ENCODE measurements around the gene KYAT1. TPM values are rescaled to one million over a fixed set of nuclear protein-coding genes. Genes with fewer than 3 reads are reported as not detected.
"Not testable (repeated sequence)": the region's sequence is repeated elsewhere in the genome, so short reads cannot be mapped to it uniquely, and the experiment has no call there.

Gene KYAT1
- total and polyA plus RNA-seq, 4 experiments from 2014 or later, result 9.8 to 12.4 (median 11.3) TPM

GRCh38 chr9:128870941-128871265 lies 10.8 kb downstream of the KYAT1 start:
- DNase-seq; H3K9me3 Mint-ChIP-seq; H3K27ac ChIP-seq (ENCODE audit: low read depth, low read length); H3K36me3 ChIP-seq (ENCODE audit: insufficient read depth, low read length); H3K27ac Mint-ChIP-seq; H3K4me1 ChIP-seq (ENCODE audit: insufficient read depth, low read length); H3K27me3 Mint-ChIP-seq; H3K36me3 Mint-ChIP-seq; H3K4me3 ChIP-seq (ENCODE audit: low read length in 2 of 2); intact Hi-C loops (cut with micrococcal nuclease); H3K9me3 ChIP-seq (ENCODE audit: control insufficient read depth in 1 of 2, low read length in 2 of 2); POLR2A ChIA-PET (ENCODE audit: partially characterized antibody); H3K27me3 ChIP-seq (ENCODE audit: insufficient read depth, low read length); H3K4me1 Mint-ChIP-seq; H3K4me3 Mint-ChIP-seq: not testable (repeated sequence)
- CTCF ChIA-PET (ENCODE audit: partially characterized antibody), result interaction anchor here (0.8 to 3.8 kb wide), 3 partner anchors 9 to 57 kb away, joined by 3 to 15 read pairs (median 15); no protein-coding TSS in a partner anchor

GRCh38 chr9:128870128-128870940 lies 11.4 kb downstream of the KYAT1 start:
- intact Hi-C loops (cut with micrococcal nuclease), result no loop called here
- no peaks in the 10 kb centered on the region for H3K9me3 ChIP-seq (ENCODE audit: control insufficient read depth in 1 of 2, low read length in 2 of 2)
- H3K27ac Mint-ChIP-seq, result peak overlapping the region in 1 of 7 donors; percentile 22
- ChIA-PET CTCF (ENCODE audit: partially characterized antibody) (interaction anchor here (1.9 to 3.8 kb wide), 2 partner anchors 8 to 58 kb away, joined by 15 read pairs; no protein-coding TSS in a partner anchor), POLR2A (ENCODE audit: partially characterized antibody) (no interaction called here)
- peaks cover 2 to 7% of the 10 kb centered on the region in 2 donors for H3K36me3 Mint-ChIP-seq
- H3K4me1 ChIP-seq (ENCODE audit: insufficient read depth, low read length), result peaks cover 3% of the 10 kb centered on the region
- H3K27me3 Mint-ChIP-seq, result no peaks in the 10 kb centered on the region
- no peaks in the 10 kb centered on the region for H3K27me3 ChIP-seq (ENCODE audit: insufficient read depth, low read length)
- H3K27ac ChIP-seq (ENCODE audit: low read depth, low read length), result no peak overlapping the region
- H3K4me1 Mint-ChIP-seq, result peaks cover 0 to 2% (median under 1%) of the 10 kb centered on the region in 4 donors
- no peaks in the 10 kb centered on the region for H3K36me3 ChIP-seq (ENCODE audit: insufficient read depth, low read length)
- no peak overlapping the region for H3K4me3 ChIP-seq (ENCODE audit: low read length in 2 of 2)
- no peak for DNase-seq
- no peaks in the 10 kb centered on the region for H3K9me3 Mint-ChIP-seq
- no peak overlapping the region for H3K4me3 Mint-ChIP-seq

DNA sequence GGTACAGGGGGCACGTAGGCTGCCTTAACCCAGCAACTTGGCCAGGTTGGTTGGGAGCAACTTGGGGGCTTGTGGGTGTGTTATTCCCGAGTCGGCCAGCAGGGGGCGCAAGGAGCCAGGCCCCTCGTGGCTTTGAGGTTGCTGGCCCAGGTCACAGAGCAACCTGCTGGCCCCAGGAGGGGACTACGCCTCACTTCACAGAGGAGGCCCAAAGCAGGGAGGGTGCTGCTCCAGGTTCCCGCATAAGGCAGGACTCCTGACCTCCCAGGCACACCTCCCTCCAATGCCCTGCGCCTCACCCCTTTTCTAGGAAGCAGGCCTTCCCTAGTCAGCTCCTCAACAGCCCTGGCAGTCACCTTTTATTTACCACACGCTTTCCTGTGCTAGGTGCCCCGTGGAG lies 18.1 kb downstream of the KYAT1 start:
- ChIA-PET CTCF (ENCODE audit: partially characterized antibody) (interaction anchor here (1.0 to 12.6 kb wide), 14 partner anchors 8 to 216 kb away, joined by 3 to 332 read pairs (median 5); partner anchors contain the start of gene ZDHHC12), POLR2A (ENCODE audit: partially characterized antibody) (interaction anchor here (1.5 to 1.6 kb wide), 2 partner anchors 38 to 65 kb away, joined by 5 to 6 read pairs; no protein-coding TSS in a partner anchor)
- H3K4me3 Mint-ChIP-seq, result no peak overlapping the region
- Histone ChIP-seq H3K27ac (ENCODE audit: low read depth, low read length) (no peak overlapping the region), H3K4me1 (ENCODE audit: insufficient read depth, low read length) (peaks cover 9% of the 10 kb centered on the region), H3K9me3 (ENCODE audit: control insufficient read depth in 1 of 2, low read length in 2 of 2) (no peaks in the 10 kb centered on the region), H3K4me3 (ENCODE audit: low read length in 2 of 2) (no peak overlapping the region), H3K27me3 (ENCODE audit: insufficient read depth, low read length) (no peaks in the 10 kb centered on the region), H3K36me3 (ENCODE audit: insufficient read depth, low read length) (no peaks in the 10 kb centered on the region)
- H3K36me3 Mint-ChIP-seq, result no peaks in the 10 kb centered on the region
- intact Hi-C loops (cut with micrococcal nuclease), result loop anchor here (1.0 to 2.0 kb wide), 3 partner anchors 17 to 215 kb away; partner anchors contain the start of gene KYAT1
- H3K27ac Mint-ChIP-seq, result peak overlapping the region in 2 of 7 donors; percentile 59 to 63
- no peaks in the 10 kb centered on the region for H3K9me3 Mint-ChIP-seq
- no peaks in the 10 kb centered on the region for H3K27me3 Mint-ChIP-seq
- peak; percentile 76 to 81 (median 78) for DNase-seq
- peaks cover 3 to 6% (median 5%) of the 10 kb centered on the region in 4 donors for H3K4me1 Mint-ChIP-seq

DNA sequence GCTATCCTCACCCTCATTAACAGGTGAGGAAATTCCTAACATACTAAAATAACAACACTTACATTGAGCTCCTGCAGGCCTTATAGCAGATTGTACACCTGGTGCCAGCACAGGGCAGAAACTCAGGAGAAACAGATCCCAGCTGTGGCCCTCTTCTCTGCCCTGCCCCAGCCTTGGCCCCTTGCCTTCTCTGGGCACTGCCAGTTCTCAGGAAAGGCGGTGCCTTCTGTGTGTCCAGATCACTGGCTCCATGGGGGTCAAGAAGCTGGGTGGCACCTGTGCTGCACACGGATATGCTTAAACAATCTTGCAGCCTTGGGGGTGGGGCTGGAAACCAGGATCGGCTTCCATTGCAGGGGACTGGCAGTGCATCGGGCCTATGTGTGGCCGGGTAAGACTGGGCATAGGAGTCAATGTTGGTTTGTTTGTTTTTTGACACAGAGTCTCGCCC lies 19.3 kb downstream of the KYAT1 start:
- no peak for DNase-seq
- intact Hi-C loops (cut with micrococcal nuclease), result loop anchor here (2.0 kb wide), 2 partner anchors 18 to 214 kb away; partner anchors contain the start of gene KYAT1
- Histone ChIP-seq H3K27me3 (ENCODE audit: insufficient read depth, low read length) (no peaks in the 10 kb centered on the region), H3K9me3 (ENCODE audit: control insufficient read depth in 1 of 2, low read length in 2 of 2) (no peaks in the 10 kb centered on the region), H3K4me1 (ENCODE audit: insufficient read depth, low read length) (peaks cover 9% of the 10 kb centered on the region), H3K36me3 (ENCODE audit: insufficient read depth, low read length) (no peaks in the 10 kb centered on the region), H3K4me3 (ENCODE audit: low read length in 2 of 2) (no peak overlapping the region), H3K27ac (ENCODE audit: low read depth, low read length) (no peak overlapping the region)
- peak overlapping the region in 1 of 7 donors; percentile 15 for H3K27ac Mint-ChIP-seq
- H3K4me3 Mint-ChIP-seq, result no peak overlapping the region
- POLR2A ChIA-PET (ENCODE audit: partially characterized antibody), result interaction anchor here (1.3 kb wide), 1 partner anchor 66 kb away, joined by 3 read pairs; no protein-coding TSS in a partner anchor
- no peaks in the 10 kb centered on the region for H3K27me3 Mint-ChIP-seq
- H3K36me3 Mint-ChIP-seq, result no peaks in the 10 kb centered on the region
- CTCF ChIA-PET (ENCODE audit: partially characterized antibody), result interaction anchor here (0.9 to 12.6 kb wide), 7 partner anchors 10 to 369 kb away, joined by 3 to 332 read pairs (median 5); partner anchors contain the start of genes ENDOG and ZDHHC12
- H3K9me3 Mint-ChIP-seq, result no peaks in the 10 kb centered on the region
- peaks cover 3 to 6% (median 5%) of the 10 kb centered on the region in 4 donors for H3K4me1 Mint-ChIP-seq

GRCh38 chr9:128861501-128861900 lies 20.2 kb downstream of the KYAT1 start:
- ChIA-PET CTCF (ENCODE audit: partially characterized antibody) (interaction anchor here (0.6 to 12.6 kb wide), 4 partner anchors 11 to 66 kb away, joined by 3 to 332 read pairs (median 10); no protein-coding TSS in a partner anchor), POLR2A (ENCODE audit: partially characterized antibody) (interaction anchor here (1.3 kb wide), 1 partner anchor 67 kb away, joined by 3 read pairs; no protein-coding TSS in a partner anchor)
- peaks cover 3 to 6% (median 5%) of the 10 kb centered on the region in 4 donors for H3K4me1 Mint-ChIP-seq
- no peak overlapping the region for H3K4me3 ChIP-seq (ENCODE audit: low read length in 2 of 2)
- no peaks in the 10 kb centered on the region for H3K36me3 ChIP-seq (ENCODE audit: insufficient read depth, low read length)
- no peaks in the 10 kb centered on the region for H3K36me3 Mint-ChIP-seq
- no peaks in the 10 kb centered on the region for H3K9me3 Mint-ChIP-seq
- H3K27me3 Mint-ChIP-seq, result no peaks in the 10 kb centered on the region
- no peak overlapping the region for H3K27ac ChIP-seq (ENCODE audit: low read depth, low read length)
- peaks cover 9% of the 10 kb centered on the region for H3K4me1 ChIP-seq (ENCODE audit: insufficient read depth, low read length)
- no peaks in the 10 kb centered on the region for H3K27me3 ChIP-seq (ENCODE audit: insufficient read depth, low read length)
- H3K27ac Mint-ChIP-seq, result peak overlapping the region in 1 of 7 donors; percentile 36
- H3K4me3 Mint-ChIP-seq, result no peak overlapping the region
- no peaks in the 10 kb centered on the region for H3K9me3 ChIP-seq (ENCODE audit: control insufficient read depth in 1 of 2, low read length in 2 of 2)
- intact Hi-C loops (cut with micrococcal nuclease), result no loop called here
- DNase-seq, result no peak

GRCh38 chr9:128860937-128861336 lies 20.8 kb downstream of the KYAT1 start:
- H3K36me3 Mint-ChIP-seq, result no peaks in the 10 kb centered on the region
- H3K9me3 ChIP-seq (ENCODE audit: control insufficient read depth in 1 of 2, low read length in 2 of 2), result no peaks in the 10 kb centered on the region
- H3K4me1 ChIP-seq (ENCODE audit: insufficient read depth, low read length), result peaks cover 9% of the 10 kb centered on the region
- H3K27me3 ChIP-seq (ENCODE audit: insufficient read depth, low read length), result no peaks in the 10 kb centered on the region
- peaks cover 3 to 6% (median 5%) of the 10 kb centered on the region in 4 donors for H3K4me1 Mint-ChIP-seq
- H3K27me3 Mint-ChIP-seq, result no peaks in the 10 kb centered on the region
- intact Hi-C loops (cut with micrococcal nuclease), result no loop called here
- no peak overlapping the region for H3K4me3 Mint-ChIP-seq
- H3K36me3 ChIP-seq (ENCODE audit: insufficient read depth, low read length), result no peaks in the 10 kb centered on the region
- no peaks in the 10 kb centered on the region for H3K9me3 Mint-ChIP-seq
- ChIA-PET POLR2A (ENCODE audit: partially characterized antibody) (no interaction called here), CTCF (ENCODE audit: partially characterized antibody) (interaction anchor here (1.4 to 12.6 kb wide), 3 partner anchors 11 to 66 kb away, joined by 3 to 332 read pairs (median 15); no protein-coding TSS in a partner anchor)
- H3K27ac ChIP-seq (ENCODE audit: low read depth, low read length), result no peak overlapping the region
- no peak for DNase-seq
- peak overlapping the region in 1 of 7 donors; percentile 36 for H3K27ac Mint-ChIP-seq
- H3K4me3 ChIP-seq (ENCODE audit: low read length in 2 of 2), result no peak overlapping the region

DNA sequence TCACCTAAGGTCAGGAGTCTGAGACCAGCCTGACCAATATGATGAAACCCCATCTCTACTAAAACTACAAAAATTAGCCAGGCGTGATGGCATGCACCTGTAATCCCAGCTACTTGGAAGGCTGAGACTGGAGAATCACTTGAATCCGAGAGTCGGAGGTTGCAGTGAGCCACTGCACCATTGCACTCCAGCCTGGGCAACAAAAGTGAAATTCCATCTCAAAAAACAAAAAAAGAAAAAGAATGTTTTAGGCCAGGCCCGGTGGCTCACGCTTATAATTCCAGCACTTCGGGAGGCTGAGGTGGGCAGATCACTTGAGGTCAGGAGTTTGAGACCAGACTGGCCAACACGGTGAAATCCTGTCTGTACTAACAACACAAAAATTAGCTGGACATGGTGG lies 23.3 kb downstream of the KYAT1 start:
- H3K9me3 Mint-ChIP-seq, H3K27me3 Mint-ChIP-seq: not testable (repeated sequence)

More for the DNA sequence above, 23.3 kb downstream of the KYAT1 start:
- H3K4me1 ChIP-seq (ENCODE audit: insufficient read depth, low read length); POLR2A ChIA-PET (ENCODE audit: partially characterized antibody); DNase-seq; H3K4me3 Mint-ChIP-seq; H3K36me3 ChIP-seq (ENCODE audit: insufficient read depth, low read length); H3K4me1 Mint-ChIP-seq; H3K9me3 ChIP-seq (ENCODE audit: control insufficient read depth in 1 of 2, low read length in 2 of 2); H3K4me3 ChIP-seq (ENCODE audit: low read length in 2 of 2); H3K27me3 ChIP-seq (ENCODE audit: insufficient read depth, low read length); intact Hi-C loops (cut with micrococcal nuclease); H3K27ac Mint-ChIP-seq; H3K36me3 Mint-ChIP-seq; H3K27ac ChIP-seq (ENCODE audit: low read depth, low read length): not testable (repeated sequence)
- CTCF ChIA-PET (ENCODE audit: partially characterized antibody), result interaction anchor here (1.3 to 12.6 kb wide), 2 partner anchors 17 to 69 kb away, joined by 5 to 332 read pairs; no protein-coding TSS in a partner anchor
